Stomach (tissue), 9 donors: ENCODE measurements around the gene GNAO1. TPM values are rescaled to one million over a fixed set of nuclear protein-coding genes. Genes with fewer than 3 reads are reported as not detected.

ENCODE experiments used
- DNase-seq, 2 donors: peaks; one replicate each; pipeline versions ENCODE4 v3.0.0 to v3.0.0-alpha.2; 2013 to 2019
- H3K27ac ChIP-seq, 5 donors: fragments of 200-600 bp in 4 of 5; sonication (generic) in 4 of 5; one replicate each; pipeline ENCODE4 v1.5.1; 2013 to 2019; ENCODE audit warnings: mild to moderate bottlenecking in 1 of 5, moderate library complexity in 1 of 5
- H3K27me3 ChIP-seq, 3 donors: fragments of 200-600 bp; sonication (generic); one replicate each; pipeline ENCODE4 v1.5.1; 2017 to 2019; ENCODE audit warnings: mixed run types in 1 of 3
- H3K36me3 ChIP-seq, 4 donors: fragments of 200-600 bp; sonication (generic); 1 replicate in 3 of 4; 2 replicates in 1 of 4; pipeline ENCODE4 v1.5.1; 2016 to 2019
- H3K4me1 ChIP-seq, 4 donors: fragments of 200-600 bp; sonication (generic); one replicate each; pipeline ENCODE4 v1.5.1; 2016 to 2019
- H3K4me3 ChIP-seq, 4 donors: fragments of 200-600 bp; sonication (generic) in 3 of 4; one replicate each; pipeline ENCODE4 v1.5.1; 2016 to 2019; ENCODE audit warnings: mild to moderate bottlenecking in 1 of 4
- H3K9me3 ChIP-seq, 4 donors: fragments of 200-600 bp; sonication (generic); one replicate each; pipeline ENCODE4 v1.5.1; 2016 to 2019
- EP300 ChIP-seq: sonication (generic); formaldehyde crosslinking; IDR thresholded peaks from one replicate; pipeline ENCODE4 v1.6.1; 2017; ENCODE audit warnings: antibody characterized with exemption
- POLR2A ChIP-seq, 4 donors: fragments of 450-650 bp; IDR thresholded peaks; one replicate each; pipeline ENCODE4 v1.6.1; 2016; ENCODE audit warnings: antibody characterized with exemption in 4 of 4, control low read depth in 2 of 4, mild to moderate bottlenecking in 1 of 4, moderate library complexity in 1 of 4
- POLR2AphosphoS5 ChIP-seq, 3 donors: sonication (generic); formaldehyde crosslinking; IDR thresholded peaks; one replicate each; pipeline ENCODE4 v1.6.1; 2016; ENCODE audit warnings: antibody characterized with exemption in 3 of 3
- WGBS, 5 donors: extraction: QIAGEN DNeasy Blood & Tissue Kit in 3 of 5; methylation state at CpG; one replicate each; pipeline versions ENCODE4 v1.1.5 to v1.1.7; 2013 to 2018; 5-methylcytosine and 5-hydroxymethylcytosine counted together
- intact Hi-C: fragments of 100-400 bp; cut with DNase I; formaldehyde crosslinking; loops from one replicate; pipeline ENCODE4 v1.15.1; 2023; ENCODE audit warnings: low total_unique reads
- polyA plus RNA-seq, 3 donors: library from polyadenylated mRNA; stranded (reverse); fragments of 200-250 nt; gene quantifications; one replicate each; pipeline ENCODE4 v1.2.3, GENCODE V29; 2013
- total RNA-seq, 5 donors: library from RNA; depleted of rRNA; stranded (reverse); fragments of >200 nt; gene quantifications; one replicate each; pipeline versions ENCODE4 v1.1.0 to v1.2.3, GENCODE V29; 2014 to 2016
- TF ChIP-seq, protein P1 (sequence below), 7 experiments: fragments of 450-650 bp in 4 of 7; fragments of 200-600 bp in 3 of 7; sonication (generic) in 3 of 7; IDR thresholded peaks; one replicate each; pipeline ENCODE4 v1.5.1; 2016 to 2019; ENCODE audit warnings: antibody characterized with exemption in 7 of 7, control low read depth in 2 of 7, mild to moderate bottlenecking in 1 of 7
- donor health status: healthy with polysubstance abuse.
- donor health status: Bipolar disorder and iron deficiency.
- donor health status: healthy.

GNAO1 gene
- total and polyA plus RNA-seq, 8 donors, result 2.3 to 42.0 (median 4.7) TPM

DNA sequence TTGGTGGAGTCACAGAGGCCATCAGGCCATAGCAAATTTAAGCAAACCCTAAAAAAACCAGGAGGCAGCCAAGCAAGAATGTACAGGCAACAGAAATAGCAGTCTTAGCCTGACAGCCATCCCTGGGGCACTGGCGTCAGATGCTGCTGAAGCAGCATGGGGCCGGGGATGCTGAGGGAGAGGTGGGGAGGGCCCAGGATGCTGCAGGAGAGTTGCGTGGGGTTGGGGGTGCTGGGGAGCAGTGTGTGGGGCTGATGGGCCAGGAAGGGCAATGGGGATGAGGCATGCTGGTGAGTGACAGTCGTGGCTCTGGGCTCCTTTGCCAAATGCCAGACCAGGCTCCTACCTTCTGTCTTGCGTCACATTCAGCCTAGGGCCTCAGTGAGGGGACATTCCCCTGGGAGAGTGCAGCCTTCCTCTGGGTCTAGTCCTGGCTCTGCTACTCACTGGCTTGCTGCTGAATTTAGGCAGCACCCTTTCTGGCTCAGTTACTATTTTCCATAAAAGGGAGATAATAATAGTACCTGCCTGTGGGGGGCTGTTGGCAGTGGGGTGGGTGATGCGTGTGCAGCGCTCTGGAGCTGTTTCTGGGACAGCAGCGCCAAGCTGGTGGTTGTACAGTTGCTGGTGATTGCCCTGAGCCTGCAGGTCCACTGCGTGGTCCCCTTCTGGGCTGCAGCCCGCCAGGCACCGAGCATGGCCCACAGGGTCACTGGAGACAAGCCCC lies 146.0 kb downstream of the GNAO1 start:
- Histone ChIP-seq H3K4me1 (peaks cover 0 to 6% (median 2%) of the 10 kb centered on the region in 4 donors), H3K27ac (no peak overlapping the region), H3K4me3 (no peak overlapping the region), H3K9me3 (no peaks in the 10 kb centered on the region), H3K36me3 (peaks cover 3 to 70% (median 32%) of the 10 kb centered on the region in 4 donors), H3K27me3 (no peaks in the 10 kb centered on the region)
- DNase-seq, result no peak
- no peak for TF ChIP-seq POLR2AphosphoS5 (IDR thresholded peaks at IDR 0.05)
- no peak for TF ChIP-seq EP300
- TF ChIP-seq POLR2A (IDR thresholded peaks at IDR 0.05), result no peak
- TF ChIP-seq, protein P1, sequence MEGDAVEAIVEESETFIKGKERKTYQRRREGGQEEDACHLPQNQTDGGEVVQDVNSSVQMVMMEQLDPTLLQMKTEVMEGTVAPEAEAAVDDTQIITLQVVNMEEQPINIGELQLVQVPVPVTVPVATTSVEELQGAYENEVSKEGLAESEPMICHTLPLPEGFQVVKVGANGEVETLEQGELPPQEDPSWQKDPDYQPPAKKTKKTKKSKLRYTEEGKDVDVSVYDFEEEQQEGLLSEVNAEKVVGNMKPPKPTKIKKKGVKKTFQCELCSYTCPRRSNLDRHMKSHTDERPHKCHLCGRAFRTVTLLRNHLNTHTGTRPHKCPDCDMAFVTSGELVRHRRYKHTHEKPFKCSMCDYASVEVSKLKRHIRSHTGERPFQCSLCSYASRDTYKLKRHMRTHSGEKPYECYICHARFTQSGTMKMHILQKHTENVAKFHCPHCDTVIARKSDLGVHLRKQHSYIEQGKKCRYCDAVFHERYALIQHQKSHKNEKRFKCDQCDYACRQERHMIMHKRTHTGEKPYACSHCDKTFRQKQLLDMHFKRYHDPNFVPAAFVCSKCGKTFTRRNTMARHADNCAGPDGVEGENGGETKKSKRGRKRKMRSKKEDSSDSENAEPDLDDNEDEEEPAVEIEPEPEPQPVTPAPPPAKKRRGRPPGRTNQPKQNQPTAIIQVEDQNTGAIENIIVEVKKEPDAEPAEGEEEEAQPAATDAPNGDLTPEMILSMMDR (IDR thresholded peaks at IDR 0.05), result no peak
- intact Hi-C loops, result no loop called here
- 82 to 96% (median 88%) methylated on average over 10 to 11 of the region's 11 CpGs for WGBS, 5 donors

GRCh38 chr16:56337858-56338325 lies 146.6 kb downstream of the GNAO1 start:
- Histone ChIP-seq H3K4me3 (no peak overlapping the region), H3K9me3 (no peaks in the 10 kb centered on the region), H3K27me3 (no peaks in the 10 kb centered on the region), H3K27ac (no peak overlapping the region), H3K36me3 (peaks cover 3 to 75% (median 34%) of the 10 kb centered on the region in 4 donors), H3K4me1 (peaks cover 0 to 1% (median under 1%) of the 10 kb centered on the region in 4 donors)
- no peak for DNase-seq
- WGBS, 5 donors, result 76 to 87% (median 82%) methylated on average over 7 to 11 of the region's 11 CpGs
- TF ChIP-seq POLR2A (IDR thresholded peaks at IDR 0.05) (no peak), POLR2AphosphoS5 (IDR thresholded peaks at IDR 0.05) (no peak), EP300 (no peak)
- TF ChIP-seq, protein P1 (IDR thresholded peaks at IDR 0.05), result no peak
- intact Hi-C loops, result no loop called here

DNA sequence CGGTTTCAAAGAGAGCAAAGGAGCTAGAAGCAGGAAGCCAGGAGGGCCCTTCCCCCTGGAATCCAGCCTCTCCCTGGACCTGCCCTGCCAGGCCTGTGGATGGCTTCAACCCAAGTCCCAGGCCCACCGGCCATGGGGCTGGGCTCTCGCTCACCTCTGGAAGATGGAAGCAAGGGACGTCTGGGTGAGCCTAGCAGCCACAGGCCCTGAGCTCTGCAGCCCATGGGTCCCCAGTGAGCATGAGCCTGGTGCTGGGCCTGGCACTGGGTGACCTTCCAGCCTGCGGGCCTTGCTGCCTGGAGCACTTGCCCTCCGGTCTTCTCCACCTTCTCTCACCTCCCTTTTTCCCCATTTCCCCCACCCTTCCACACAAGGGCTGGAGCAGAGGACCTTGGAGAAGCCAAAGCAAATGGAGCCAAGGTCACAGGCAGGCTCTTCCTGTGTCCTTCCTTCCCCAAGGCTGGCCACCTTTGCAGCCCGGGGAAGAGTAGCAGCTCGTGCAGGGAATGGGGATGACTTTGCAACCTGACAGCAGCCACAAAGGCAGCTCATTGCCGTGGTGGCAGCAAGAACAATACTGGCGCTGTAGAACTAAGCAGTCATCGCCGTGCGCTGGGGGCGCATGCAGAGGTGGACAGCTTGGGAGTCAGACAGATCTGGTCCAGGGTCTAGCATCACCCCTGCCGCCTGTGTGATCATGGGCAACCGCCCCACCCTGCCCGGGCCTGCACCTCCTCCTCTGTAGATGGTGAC lies 147.5 kb downstream of the GNAO1 start:
- no peak for DNase-seq
- Histone ChIP-seq H3K4me3 (no peak overlapping the region), H3K36me3 (peaks cover 3 to 83% (median 35%) of the 10 kb centered on the region in 4 donors), H3K27ac (no peak overlapping the region), H3K27me3 (no peaks in the 10 kb centered on the region), H3K9me3 (no peaks in the 10 kb centered on the region), H3K4me1 (no peaks in the 10 kb centered on the region)
- WGBS, 5 donors, result 73 to 90% (median 87%) methylated on average over 15 to 17 of the region's 17 CpGs
- intact Hi-C loops, result no loop called here
- TF ChIP-seq, protein P1 (IDR thresholded peaks at IDR 0.05), result no peak
- no peak for TF ChIP-seq EP300
- no peak for TF ChIP-seq POLR2A (IDR thresholded peaks at IDR 0.05)
- no peak for TF ChIP-seq POLR2AphosphoS5 (IDR thresholded peaks at IDR 0.05)

GRCh38 chr16:56339431-56340195 lies 148.3 kb downstream of the GNAO1 start:
- 89 to 96% (median 92%) methylated on average over 4 to 17 of the region's 17 CpGs for WGBS, 5 donors
- Histone ChIP-seq H3K36me3 (peaks cover 3 to 90% (median 37%) of the 10 kb centered on the region in 4 donors), H3K9me3 (no peaks in the 10 kb centered on the region), H3K4me1 (no peaks in the 10 kb centered on the region), H3K27me3 (no peaks in the 10 kb centered on the region), H3K4me3 (no peak overlapping the region), H3K27ac (no peak overlapping the region)
- TF ChIP-seq POLR2A (IDR thresholded peaks at IDR 0.05), result no peak
- TF ChIP-seq, protein P1 (IDR thresholded peaks at IDR 0.05), result no peak
- TF ChIP-seq POLR2AphosphoS5 (IDR thresholded peaks at IDR 0.05), result no peak
- no peak for TF ChIP-seq EP300
- no peak for DNase-seq
- intact Hi-C loops, result no loop called here
